Activated CD8-positive, alpha-beta memory T cell treated with anti-CD3 and anti-CD28 coated beads for 4 hours (primary cell): ENCODE measurements around the gene ALPP.
"Not testable (repeated sequence)": the region's sequence is repeated elsewhere in the genome, so short reads cannot be mapped to it uniquely, and the experiment has no call there.

ENCODE experiments used
- DNase-seq, 2 donors: peaks; one replicate each; pipeline ENCODE4 v3.0.0-alpha.2; 2020; ENCODE audit warnings: low read depth in 2 of 2

Gene ALPP

DNA sequence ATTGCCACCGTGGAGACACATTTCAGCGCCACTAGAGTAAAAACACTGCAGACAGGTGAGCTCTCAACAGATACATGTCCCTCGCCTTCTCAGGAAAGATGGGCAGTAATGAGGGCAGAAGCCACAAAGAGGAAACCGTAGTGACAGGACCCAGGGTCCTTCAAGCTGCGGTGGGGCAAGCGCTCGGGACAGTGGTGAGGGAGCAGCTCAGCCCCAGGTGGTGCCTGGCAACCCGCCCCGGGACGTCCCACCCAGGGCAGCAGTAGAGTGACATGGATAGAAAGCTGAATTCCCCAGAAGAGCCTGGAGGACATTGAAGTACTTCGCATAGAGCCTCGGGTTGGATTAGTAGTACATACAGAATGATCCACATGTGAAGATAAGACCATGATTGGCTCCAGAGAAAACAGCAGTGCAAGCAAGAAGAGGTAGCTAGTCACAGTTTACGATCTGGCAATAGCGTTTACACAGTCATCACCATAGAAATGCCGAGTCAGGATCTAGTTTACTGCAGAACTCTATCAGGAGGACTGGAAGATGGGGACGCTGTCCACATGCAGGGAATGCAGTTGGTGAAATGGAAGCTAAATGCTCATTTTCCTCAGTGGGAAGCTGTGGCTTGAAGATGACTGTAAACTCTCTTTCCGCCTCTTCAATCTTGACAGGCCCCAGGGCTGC, 37.4 kb upstream of the ALPP start:
- no peak for DNase-seq

DNA sequence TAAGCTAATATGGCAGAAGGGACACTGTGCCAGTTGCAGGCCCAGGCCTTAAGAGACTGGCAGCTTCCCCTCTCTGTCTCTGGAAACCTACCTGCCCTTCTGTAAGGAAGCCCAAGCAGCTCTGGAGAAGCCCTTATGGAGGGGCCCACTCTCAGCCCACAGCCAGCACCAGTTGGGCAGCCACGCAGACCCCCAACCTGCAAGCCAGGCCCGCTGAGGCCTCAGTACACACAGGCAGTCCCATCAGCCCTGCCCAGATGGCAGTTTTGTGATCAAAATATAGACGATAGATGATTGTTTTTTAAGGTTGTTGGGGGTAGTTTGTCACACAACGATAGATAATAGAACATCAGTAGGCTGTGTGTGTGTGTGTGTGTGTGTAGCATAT, 36.8 kb upstream of the ALPP start:
- no peak for DNase-seq

DNA sequence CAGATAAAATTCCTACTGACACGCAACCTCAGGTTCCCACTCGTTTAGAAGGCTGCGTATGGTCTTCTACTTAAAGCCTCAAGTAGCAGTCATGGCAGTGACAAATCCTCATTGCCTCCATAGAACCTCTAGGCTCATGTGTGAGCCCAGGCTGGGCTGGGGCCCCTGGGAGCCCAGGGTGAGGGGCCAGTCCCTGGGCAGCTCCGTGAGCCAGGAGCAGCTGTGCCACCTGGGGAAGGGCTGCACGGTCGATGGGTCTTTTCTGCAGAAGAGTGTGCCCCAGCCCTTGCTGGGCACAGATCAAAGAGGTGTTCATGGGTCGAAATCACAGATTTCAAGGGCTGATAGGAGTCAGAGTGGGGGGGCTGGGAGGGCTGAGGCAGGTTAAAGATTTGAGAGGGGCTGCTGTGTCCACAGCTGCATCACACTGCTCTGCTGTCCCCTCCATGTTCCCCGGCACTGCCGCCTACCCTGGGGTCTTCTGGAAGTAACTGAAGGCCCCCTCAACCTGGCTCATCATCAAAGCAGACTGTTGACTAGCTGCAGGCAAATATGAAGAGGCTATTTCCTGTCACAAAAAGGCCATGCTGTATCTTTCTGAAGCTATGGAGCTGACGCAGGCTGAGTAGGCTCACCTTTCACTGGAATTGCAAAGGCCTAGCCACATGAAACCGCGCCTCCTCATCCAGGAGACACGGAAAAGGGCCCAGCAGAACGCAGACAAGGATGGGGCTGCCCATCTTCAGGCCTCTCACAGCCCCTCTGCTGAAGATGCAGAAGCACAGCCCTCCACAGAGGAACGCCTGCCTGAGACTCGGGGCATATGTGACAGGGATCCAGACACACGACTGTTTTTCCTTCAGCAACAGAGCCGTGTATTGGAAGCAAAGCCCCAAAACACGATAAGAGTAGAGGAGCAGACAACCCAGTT, 35.7 kb upstream of the ALPP start:
- DNase-seq = no peak

DNA sequence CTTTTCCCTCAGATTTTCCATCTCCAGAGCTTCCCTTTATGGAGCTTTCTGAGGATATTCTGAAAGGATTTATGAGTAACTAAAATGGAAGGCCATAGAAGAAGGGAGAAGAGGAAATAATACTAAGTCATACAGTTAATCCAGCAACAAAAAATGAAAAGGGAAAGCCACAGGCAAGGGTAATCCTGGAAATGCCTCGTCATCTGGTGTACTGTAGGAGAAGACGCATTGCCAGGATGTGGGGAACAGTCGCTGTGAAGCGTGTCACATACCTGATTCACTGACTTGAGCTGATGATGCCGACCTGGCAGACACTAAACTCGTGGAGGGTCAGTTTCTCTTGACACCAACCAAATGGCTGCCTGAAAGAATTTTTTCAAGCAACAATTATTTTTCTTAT, 34.7 kb upstream of the ALPP start:
- no peak for DNase-seq

DNA sequence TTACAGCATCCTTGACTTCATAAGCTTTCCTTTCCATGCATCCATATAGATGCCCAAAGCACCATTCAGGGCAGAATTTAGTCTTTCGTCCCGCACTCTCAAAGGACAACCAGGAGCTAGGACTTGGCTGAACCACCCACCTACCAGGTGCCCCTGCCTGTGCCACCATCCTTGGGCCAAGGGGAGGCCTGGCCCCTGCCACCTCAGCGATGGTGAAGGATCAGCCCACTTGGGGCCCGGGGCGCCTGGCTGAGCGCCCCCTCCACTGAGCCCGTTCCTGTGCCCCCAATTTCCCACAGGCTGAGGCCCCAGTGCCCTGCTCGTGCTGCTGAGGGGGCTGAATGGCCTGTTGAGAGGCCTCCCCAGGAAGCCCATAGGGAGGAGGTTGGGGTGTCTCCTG, 33.3 kb upstream of the ALPP start:
- DNase-seq = no peak

DNA sequence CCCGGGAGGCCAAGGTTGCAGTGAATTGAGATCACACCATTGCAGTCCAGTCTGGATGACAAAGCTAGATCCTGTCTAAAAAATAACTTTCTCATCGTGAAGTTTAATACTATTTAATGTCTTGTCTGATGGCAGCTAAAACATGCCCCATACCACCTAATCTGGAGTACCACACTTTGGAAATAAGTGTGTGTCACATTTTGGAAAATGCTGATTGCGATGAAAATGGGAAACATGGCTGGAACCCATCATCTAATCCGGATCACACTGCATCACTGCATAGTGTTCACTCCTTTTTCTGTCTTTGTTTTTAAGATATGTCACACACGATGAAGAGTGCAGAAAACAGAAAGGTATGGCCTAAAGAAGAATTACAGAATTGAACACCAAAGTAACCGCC, 31.2 kb upstream of the ALPP start:
- no peak for DNase-seq

DNA sequence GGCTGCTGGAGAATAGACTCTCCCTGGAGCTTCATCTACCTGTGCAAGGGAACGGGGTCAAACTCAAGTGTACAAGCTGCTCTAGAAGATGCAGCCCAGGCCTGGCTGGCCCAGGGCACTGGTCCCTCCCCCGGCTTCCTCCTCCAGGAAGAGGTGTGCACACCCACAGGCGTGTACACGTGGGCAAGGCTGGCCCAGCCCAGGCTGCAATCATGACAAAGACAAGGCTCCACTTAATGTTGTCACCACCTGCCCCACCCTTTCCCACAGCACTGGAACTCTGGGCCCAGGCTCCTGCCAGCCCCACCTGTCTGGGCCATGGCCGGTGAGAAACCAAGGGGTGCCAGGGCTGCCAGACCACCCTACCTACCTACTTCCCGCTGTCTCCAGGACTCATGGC, 29.6 kb upstream of the ALPP start:
- DNase-seq = no peak

DNA sequence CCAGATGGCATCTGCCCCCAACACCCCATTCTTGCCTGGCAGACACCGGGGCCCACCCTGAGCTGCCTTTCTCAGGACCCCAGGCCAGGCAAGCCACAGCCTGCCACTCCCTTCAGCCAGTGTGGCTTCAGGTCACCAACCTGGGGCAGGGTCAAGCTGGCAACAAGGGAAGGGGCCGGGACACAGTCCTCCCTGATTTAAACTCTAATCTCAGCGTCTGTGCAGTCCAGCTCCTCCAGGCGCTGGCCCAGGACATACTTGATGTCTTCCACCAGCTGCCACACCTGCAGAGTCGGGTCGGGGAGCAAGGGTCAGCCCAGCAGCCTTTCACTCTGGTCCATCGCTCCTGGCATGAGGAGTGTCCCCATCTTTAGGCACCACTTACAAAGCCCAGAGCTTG, 29.0 kb upstream of the ALPP start:
- no peak for DNase-seq

DNA sequence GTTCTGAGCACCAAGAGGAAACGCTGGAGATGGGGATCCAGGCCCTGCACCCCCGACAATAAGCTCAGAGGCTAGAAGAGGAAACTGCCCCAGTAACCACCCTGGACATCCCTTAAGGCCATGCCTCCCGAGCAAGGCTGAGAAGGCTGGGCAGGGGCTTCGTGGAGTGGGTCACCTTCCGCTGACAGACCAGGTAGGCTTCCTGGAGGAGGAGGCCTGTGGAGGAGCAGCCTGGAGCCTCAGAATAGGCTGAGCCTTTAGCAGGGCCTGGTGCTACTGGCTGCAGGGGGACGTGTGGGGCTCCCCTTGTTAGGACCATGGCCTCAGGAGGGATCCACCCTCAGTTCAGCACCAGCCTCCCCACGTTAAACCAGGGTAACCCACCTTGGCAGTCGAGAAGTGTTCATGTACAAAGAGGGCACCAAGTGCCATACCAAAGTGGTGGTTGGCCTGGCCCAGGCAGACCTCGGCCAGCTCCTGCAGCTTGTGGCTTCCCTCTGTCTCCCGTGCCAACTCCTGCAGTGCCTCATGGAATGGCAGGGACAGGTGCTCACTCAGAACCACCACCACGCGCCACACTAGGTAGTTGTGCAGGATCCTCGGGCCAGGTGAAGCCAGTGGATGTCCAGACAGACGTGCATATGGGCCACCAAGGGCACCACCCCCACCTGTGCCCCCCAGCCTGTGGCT, 28.5 kb upstream of the ALPP start:
- no peak for DNase-seq

DNA sequence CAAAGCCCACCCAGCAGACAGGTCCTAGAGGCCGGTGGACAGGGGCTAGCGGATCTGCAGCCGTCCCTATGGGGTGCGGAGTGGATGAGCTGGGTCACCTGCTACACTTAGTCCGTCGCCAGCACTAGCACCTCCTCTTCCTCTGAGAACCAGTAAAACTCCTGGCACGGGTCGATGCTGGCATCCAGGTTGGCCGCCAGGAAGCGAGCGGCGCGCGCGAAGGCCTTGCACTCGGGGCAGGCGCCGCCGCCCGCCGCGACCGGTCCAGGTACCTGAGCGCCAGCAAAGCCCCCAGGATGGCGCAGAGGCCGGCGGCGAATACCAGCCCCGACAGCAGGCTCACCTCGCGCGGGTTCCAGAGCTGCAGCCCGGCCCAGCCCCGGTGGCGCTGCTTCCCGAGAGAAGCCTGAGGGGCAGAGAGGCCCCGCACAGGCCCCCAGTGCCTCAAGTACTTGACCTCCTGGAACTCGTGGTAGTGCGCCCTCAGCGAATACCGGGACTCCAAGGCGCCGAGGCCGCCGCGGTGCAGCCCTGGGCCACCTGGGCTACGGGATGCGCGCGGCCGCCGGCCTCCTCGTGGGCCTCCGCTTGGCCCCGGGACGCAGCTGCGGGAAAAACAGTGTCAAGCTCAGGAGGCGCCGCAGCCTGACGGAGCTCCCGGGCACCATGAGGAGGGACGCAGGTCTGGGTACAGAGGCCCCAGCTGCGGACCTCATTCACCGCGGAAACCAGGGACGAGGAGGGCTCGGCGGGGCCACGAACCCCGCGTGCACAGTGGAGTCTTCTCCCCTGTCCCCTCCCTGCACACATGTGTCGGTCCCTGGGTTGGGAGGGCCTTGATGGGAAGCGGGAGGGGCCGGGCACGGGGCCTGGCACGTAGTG, 27.5 kb upstream of the ALPP start:
- no peak for DNase-seq

DNA sequence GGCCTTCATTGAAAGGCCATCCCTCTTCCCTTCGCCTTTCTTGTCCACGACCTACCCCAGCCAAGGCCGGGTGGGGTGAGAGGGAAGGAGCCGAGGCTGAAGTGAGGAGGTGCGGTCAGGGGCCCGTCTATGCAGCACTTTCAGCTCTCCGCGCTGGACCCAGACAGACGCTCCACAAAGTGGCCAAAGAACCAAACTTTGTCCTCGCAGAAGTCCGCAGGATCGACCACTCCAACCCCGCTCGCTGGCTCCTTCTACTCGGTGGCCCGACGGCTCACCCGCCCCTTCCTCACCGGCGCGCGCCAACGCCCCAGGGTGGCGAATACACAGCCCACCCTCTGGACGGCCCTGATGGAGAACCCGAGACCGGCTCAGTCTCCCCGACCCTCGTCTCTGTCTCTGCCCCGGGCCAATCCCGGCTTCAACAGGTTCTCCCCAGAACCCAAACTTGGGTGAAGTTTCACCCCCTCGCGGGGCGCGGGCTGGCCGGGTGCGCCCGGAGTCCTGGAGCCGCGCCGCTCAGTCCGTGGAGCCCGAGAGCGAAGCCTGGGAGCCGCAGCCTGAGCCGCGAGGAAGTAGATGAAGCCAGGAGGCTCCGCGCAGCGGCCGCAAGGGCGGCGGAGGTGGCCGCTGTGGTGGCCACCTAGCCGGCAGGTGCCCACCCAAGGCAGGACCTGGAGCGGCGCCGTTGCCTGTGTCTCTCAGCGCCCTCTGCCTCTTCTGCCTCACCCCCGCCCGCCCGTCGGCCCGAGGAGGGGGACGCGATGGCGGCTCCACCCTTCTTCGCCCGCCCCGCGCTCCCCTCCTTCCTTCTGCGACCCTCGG, 26.7 kb upstream of the ALPP start:
- no peak for DNase-seq

DNA sequence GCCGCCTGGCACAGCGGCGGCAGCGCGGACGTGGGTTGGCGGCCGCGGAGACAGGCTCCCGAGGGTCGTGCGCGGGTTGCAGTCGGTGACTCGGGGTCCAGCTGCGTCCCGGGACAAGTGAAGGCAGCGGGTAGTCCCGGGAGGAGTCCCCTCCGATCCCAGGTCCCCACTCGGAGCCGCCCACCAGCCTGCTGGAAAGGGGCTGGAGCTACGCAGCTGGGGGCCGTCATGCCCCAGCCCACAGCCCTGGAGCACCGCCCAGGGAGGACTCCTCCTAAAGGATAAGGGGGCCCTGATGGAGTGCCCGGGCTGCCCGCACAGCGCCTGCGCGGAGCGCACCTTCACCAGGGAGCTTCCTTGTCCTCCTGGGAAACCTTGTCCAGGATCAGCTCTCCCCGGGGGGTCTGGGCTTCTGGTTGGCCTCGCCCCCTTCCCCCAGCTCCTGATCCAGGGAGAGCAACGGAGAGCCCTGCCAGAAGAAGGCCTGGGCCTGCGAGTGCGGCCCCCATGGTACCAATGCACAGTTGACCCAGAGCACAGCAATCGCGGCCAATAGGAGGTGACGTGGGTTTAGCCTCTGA, 25.9 kb upstream of the ALPP start:
- no peak for DNase-seq

DNA sequence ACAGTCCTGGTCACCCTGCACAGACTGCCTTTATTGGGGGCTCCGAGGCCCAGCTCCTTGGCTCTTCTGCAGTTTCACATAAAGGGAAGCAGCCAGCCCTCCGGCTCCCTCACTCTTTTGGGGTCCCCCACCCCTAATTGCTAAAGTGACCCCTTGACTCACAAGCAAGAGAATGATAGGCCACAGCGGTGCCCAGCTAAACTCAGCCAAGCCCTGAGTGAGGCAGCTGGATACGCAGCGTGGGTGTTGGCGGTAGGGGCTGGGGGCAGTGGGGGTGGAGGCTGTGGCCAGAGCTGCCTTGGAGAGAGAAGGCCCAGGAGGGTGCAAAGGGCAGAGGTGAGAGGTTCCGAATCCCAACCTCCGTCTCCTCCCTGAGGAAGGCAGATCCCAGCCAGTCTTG, 25.5 kb upstream of the ALPP start:
- no peak for DNase-seq

DNA sequence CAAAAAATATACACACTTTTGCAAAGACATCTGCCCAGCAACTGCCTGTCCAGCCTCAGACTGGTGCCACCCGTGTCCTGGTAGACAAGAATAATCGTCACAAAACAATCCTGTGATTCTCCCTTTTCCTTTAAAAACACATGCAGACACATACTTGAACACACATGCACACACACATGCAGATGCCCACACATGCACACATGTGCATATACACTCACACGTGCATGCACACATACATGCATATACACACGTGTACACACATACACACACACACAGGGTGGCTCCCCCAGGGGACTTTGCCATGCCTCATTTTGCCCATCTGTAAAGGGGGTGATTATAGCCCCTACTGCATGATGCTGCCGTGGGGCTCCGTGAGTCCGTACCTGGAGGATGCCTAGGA, 24.9 kb upstream of the ALPP start:
- no peak for DNase-seq

DNA sequence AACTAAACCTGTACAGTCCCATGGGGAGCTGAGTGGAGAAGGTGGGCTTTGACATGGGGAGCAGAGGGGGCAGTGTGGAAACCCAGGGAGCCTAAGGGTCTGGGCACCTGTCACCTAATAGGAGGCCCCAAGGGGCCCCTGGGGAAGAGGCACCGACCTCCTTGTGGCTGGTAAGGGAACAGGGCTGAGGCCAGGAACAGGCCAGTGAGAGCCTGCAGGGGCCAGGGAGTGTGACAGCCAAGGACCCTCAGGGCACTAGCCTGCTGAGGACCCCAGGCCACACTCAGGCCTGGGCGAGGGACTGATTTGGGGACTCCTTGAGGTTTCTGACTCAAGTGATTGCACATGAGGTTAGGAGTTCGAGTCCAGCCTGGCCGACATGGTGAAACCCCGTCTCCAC, 24.5 kb upstream of the ALPP start:
- DNase-seq = no peak

DNA sequence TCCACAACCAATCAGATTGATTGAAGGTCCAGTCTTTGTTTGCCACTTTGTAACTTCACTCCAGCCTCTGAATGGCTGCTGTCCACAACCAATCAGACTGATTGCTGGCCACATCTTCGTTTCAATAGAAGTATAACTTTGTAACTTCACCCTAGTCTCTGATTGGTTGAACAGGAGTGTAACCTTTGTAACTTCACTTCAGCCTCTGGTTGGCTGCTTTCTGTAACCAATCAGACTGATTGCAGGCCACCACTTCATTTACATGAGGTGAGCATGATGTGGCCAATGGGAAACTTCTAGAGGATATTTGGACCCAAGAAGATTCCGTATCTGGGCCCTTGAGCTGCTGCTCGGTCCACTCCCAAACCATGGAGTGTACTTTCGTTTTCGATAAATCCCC, 16.9 kb upstream of the ALPP start:
- DNase-seq = no peak

DNA sequence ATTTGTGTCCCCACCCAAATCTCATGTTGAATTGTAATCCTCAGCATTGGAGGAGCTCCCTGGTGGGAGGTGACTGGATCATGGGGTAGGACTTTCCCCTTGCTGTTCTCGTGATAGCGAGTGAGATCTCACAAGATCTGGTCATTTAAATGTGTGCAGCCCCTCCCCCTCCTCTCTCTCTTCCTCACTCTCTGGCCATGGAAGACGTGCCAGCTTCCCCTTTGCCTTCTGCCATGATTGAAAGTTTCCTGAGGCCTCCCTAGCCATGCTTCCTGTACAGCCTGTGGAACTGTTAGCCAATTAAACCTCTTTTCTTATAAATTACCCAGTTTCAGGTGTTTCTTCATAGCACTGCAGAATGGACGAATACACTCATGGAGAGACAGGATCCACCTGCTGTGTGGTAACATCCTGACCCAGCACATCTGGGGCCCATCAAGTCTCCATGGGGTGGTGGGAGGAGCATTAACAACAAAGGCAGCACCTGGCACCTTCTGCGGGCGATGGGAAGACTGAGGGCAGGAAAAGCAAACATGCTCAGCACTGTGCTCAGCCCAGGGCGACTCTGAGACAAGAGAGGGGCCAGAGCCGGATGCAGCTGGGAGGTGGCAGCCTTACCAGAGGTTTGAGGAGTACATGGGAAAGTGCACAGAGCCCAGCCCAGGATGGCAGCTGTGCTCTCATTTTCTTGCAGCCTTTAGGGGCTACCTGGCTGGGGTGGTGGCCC, 16.2 kb upstream of the ALPP start:
- no peak for DNase-seq

DNA sequence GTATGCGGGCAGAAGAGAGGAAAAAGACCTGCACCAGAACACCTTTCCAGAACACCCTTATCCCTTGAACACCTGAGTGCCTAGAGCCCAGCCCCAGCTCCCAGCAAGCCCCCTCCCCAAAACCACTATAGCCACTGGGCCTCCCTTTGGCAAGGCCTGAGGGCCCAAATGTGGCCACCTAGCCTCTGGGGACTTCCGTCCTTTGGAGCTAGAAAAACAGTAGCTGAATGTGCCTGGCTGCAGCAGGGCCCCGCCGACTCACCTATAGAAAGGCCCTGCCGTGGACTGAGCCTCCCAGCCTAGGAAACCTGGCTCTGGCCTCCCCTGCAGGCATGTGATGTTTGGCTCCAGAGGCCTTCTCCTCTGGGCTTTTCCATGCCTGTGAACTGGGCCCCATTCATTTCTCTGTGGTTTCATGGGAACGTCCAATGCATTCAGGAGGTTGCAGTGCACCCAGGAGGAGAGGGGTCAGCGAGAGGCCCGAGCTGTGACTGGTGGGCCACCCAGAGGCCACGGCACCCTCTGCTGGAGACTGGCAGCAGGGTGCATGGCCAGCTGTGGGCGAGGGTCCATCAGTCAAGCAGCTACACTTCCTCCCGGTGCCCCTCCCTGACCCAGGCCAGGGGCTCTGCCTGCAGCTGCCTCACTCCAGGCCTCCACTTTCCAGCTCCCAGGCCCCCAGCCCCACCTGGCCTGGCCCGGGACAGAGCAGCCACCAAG, 15.3 kb upstream of the ALPP start:
- DNase-seq = not testable (repeated sequence)
